Suppressor macrophage (primary cell): ENCODE data around the gene ART3.

Experiments used
- DNase-seq, 4 experiments: peaks; one replicate each; pipeline ENCODE4 v3.0.0-alpha.2; 2020 to 2022

Gene ART3

GRCh38 chr4:76072760-76073159 lies 1.7 kb upstream of the ART3 start:
- DNase-seq, result no peak

- peak in 2 of 4 experiments; percentile 9 to 28 for DNase-seq
Measured at GRCh38 chr4:76074993-76075600, 588 bp downstream of the ART3 start.

- no peak for DNase-seq
Measured at GRCh38 chr4:76078033-76078613, 3.6 kb downstream of the ART3 start.

- no peak for DNase-seq
Measured at GRCh38 chr4:76083386-76083988, 9.0 kb downstream of the ART3 start.

- DNase-seq, result no peak
Measured at GRCh38 chr4:76084542-76084941, 10.0 kb downstream of the ART3 start.

- DNase-seq, result peak; percentile 49 to 69 (median 63)
Measured at GRCh38 chr4:76087007-76087769, 12.7 kb downstream of the ART3 start.

- DNase-seq, result no peak
Measured at GRCh38 chr4:76088719-76089118, 14.2 kb downstream of the ART3 start.

- DNase-seq, result peak; percentile 88 to 99 (median 94)
Measured at GRCh38 chr4:76090241-76090691, 15.8 kb downstream of the ART3 start.

- DNase-seq, result no peak
Measured at GRCh38 chr4:76091052-76091451, 16.5 kb downstream of the ART3 start.

- no peak for DNase-seq
Measured at GRCh38 chr4:76095568-76095967, 21.1 kb downstream of the ART3 start.

- no peak for DNase-seq
Measured at GRCh38 chr4:76096076-76096475, 21.6 kb downstream of the ART3 start.

- no peak for DNase-seq
Measured at GRCh38 chr4:76105652-76106051, 31.1 kb downstream of the ART3 start.

- DNase-seq, result no peak
Measured at GRCh38 chr4:76106442-76106841, 31.9 kb downstream of the ART3 start.

- DNase-seq, result peak in 3 of 4 experiments; percentile 15 to 41 (median 19)
Measured at GRCh38 chr4:76108467-76109181, 34.1 kb downstream of the ART3 start.

- no peak for DNase-seq
Measured at GRCh38 chr4:76116821-76117220, 42.3 kb downstream of the ART3 start.

GRCh38 chr4:76117536-76117935 lies 43.0 kb downstream of the ART3 start:
- no peak for DNase-seq

GRCh38 chr4:76120199-76120598 lies 45.7 kb downstream of the ART3 start:
- no peak for DNase-seq

- no peak for DNase-seq
Measured at GRCh38 chr4:76125816-76126215, 51.3 kb downstream of the ART3 start.

- DNase-seq, result no peak
Measured at GRCh38 chr4:76127754-76128153, 53.2 kb downstream of the ART3 start.

GRCh38 chr4:76141241-76141640 lies 66.7 kb downstream of the ART3 start:
- DNase-seq, result no peak

GRCh38 chr4:76144546-76144945 lies 70.0 kb downstream of the ART3 start:
- DNase-seq, result no peak

- DNase-seq, result peak; percentile 48 to 74 (median 68)
Measured at GRCh38 chr4:76147454-76148141, 73.1 kb downstream of the ART3 start.
